Measurements from ENCODE around the gene MYOG.

- TF ChIP-seq CTCF (IDR thresholded peaks at IDR 0.05; ENCODE audit: low read length) (no peak), EZH2 (IDR thresholded peaks at IDR 0.05; ENCODE audit: borderline replicate concordance, low read length) (no peak)
Measured at GRCh38 chr1:203056012-203056411, 29.8 kb downstream of the MYOG start.
